Ishikawa (cell line): ENCODE results near the gene ZNF805.

Source experiments
- CEBPB ChIP-seq: IDR thresholded peaks from 2 replicates; pipeline ENCODE4 v1.6.1; 2012
- CREB1 ChIP-seq: IDR thresholded peaks from 2 replicates; pipeline ENCODE4 v1.6.1; 2012; ENCODE audit warnings: low read depth
- EGR1 ChIP-seq: IDR thresholded peaks from 2 replicates; pipeline ENCODE4 v1.6.1; 2012
- EP300 ChIP-seq: IDR thresholded peaks from 2 replicates; pipeline ENCODE4 v1.6.1; 2012; ENCODE audit warnings: borderline replicate concordance
- FOXM1 ChIP-seq: IDR thresholded peaks from 2 replicates; pipeline ENCODE4 v1.6.1; 2012; ENCODE audit warnings: low read depth, borderline replicate concordance
- NFIC ChIP-seq: IDR thresholded peaks from 2 replicates; pipeline ENCODE4 v1.6.1; 2012
- RAD21 ChIP-seq: IDR thresholded peaks from 2 replicates; pipeline ENCODE4 v1.6.1; 2012; ENCODE audit warnings: low read depth
- REST ChIP-seq: IDR thresholded peaks from 2 replicates; pipeline ENCODE4 v1.6.1; 2012; ENCODE audit warnings: low read depth, mild to moderate bottlenecking
- TAF1 ChIP-seq: IDR thresholded peaks from 2 replicates; pipeline ENCODE4 v1.6.1; 2012; ENCODE audit warnings: low read depth, mild to moderate bottlenecking
- TCF12 ChIP-seq: IDR thresholded peaks from 2 replicates; pipeline ENCODE4 v1.6.1; 2012; ENCODE audit warnings: low read depth
- TEAD4 ChIP-seq: IDR thresholded peaks from 2 replicates; pipeline ENCODE4 v1.6.1; 2012
- YY1 ChIP-seq: IDR thresholded peaks from 2 replicates; pipeline ENCODE4 v1.6.1; 2012; ENCODE audit warnings: low read depth
- ZBTB7A ChIP-seq: IDR thresholded peaks from 2 replicates; pipeline ENCODE4 v1.6.1; 2012; ENCODE audit warnings: low read depth
- TF ChIP-seq, protein P1 (sequence below): IDR thresholded peaks from 2 replicates; pipeline ENCODE4 v1.6.1; 2012
- TF ChIP-seq, protein P2 (sequence below): IDR thresholded peaks from 2 replicates; pipeline ENCODE4 v1.6.1; 2012

Gene ZNF805

GRCh38 chr19:57262044-57262443 lies 21.6 kb downstream of the ZNF805 start:
- TF ChIP-seq, protein P1, sequence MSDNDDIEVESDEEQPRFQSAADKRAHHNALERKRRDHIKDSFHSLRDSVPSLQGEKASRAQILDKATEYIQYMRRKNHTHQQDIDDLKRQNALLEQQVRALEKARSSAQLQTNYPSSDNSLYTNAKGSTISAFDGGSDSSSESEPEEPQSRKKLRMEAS, result no peak
- TF ChIP-seq TEAD4 (no peak), EP300 (no peak), EGR1 (no peak), TCF12 (no peak), CEBPB (no peak), TAF1 (no peak), RAD21 (no peak), CREB1 (no peak), NFIC (no peak), YY1 (no peak), REST (no peak), FOXM1 (no peak)
- TF ChIP-seq, protein P2, sequence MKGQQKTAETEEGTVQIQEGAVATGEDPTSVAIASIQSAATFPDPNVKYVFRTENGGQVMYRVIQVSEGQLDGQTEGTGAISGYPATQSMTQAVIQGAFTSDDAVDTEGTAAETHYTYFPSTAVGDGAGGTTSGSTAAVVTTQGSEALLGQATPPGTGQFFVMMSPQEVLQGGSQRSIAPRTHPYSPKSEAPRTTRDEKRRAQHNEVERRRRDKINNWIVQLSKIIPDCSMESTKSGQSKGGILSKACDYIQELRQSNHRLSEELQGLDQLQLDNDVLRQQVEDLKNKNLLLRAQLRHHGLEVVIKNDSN, result no peak

- TF ChIP-seq NFIC (no peak), EP300 (no peak), CREB1 (no peak)
- TF ChIP-seq, protein P1, result no peak
Observed at GRCh38 chr19:57263244-57263741, 22.9 kb downstream of the ZNF805 start.

DNA sequence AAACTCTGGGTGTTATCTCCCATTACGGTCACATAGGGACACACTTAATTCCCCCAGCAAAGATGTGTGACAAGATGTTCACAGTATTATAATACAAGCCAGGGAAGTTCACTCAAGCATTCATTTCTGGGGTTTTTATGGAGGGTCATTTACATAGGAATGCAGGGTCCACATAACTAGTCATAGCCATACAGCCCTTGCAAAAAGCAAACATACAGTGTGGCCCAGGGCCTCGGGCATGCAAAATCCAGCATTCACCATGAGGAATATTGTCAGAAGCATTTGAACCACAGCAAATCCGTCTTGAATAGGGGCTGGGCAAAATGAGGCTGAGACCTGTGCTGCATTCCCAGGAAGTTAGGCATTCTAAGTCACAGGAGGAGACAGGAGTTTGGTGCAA lies 26.9 kb downstream of the ZNF805 start:
- TF ChIP-seq CREB1, result no peak
- no peak for TF ChIP-seq EP300
- TF ChIP-seq CEBPB, result no peak
- no peak for TF ChIP-seq REST
- no peak for TF ChIP-seq EGR1
- no peak for TF ChIP-seq TAF1
- TF ChIP-seq, protein P1, result no peak
- TF ChIP-seq NFIC, result no peak
- TF ChIP-seq FOXM1, result no peak
- no peak for TF ChIP-seq ZBTB7A
- TF ChIP-seq, protein P2, result no peak
- TF ChIP-seq TEAD4, result no peak
- TF ChIP-seq RAD21, result no peak
- TF ChIP-seq TCF12, result no peak
- TF ChIP-seq YY1, result no peak

GRCh38 chr19:57269515-57270250 lies 29.3 kb downstream of the ZNF805 start:
- TF ChIP-seq YY1, result no peak
- TF ChIP-seq, protein P1, result no peak
- TF ChIP-seq NFIC, result no peak
- TF ChIP-seq EP300, result no peak
- no peak for TF ChIP-seq TCF12
- no peak for TF ChIP-seq CREB1

- TF ChIP-seq TEAD4, result no peak
Observed at GRCh38 chr19:57271280-57271679, 30.8 kb downstream of the ZNF805 start.

- TF ChIP-seq ZBTB7A, result no peak
Observed at GRCh38 chr19:57273014-57273413, 32.6 kb downstream of the ZNF805 start.
